Neural progenitor cell (in vitro differentiated cells): ENCODE results near the gene ASCL3.
"Not testable (repeated sequence)": the region's sequence is repeated elsewhere in the genome, so short reads cannot be mapped to it uniquely, and the experiment has no call there.

Source experiments
- EZH2 ChIP-seq: fragments of 200-600 bp; sonication (generic); IDR thresholded peaks from 2 replicates; pipeline ENCODE4 v1.6.1; 2017; ENCODE audit warnings: antibody characterized with exemption, mild to moderate bottlenecking, moderate library complexity
- TF ChIP-seq, protein P1 (sequence below): fragments of 200-600 bp; sonication (generic); IDR thresholded peaks from 2 replicates; pipeline ENCODE4 v1.5.1; 2017; ENCODE audit warnings: antibody characterized with exemption, mild to moderate bottlenecking

DNA sequence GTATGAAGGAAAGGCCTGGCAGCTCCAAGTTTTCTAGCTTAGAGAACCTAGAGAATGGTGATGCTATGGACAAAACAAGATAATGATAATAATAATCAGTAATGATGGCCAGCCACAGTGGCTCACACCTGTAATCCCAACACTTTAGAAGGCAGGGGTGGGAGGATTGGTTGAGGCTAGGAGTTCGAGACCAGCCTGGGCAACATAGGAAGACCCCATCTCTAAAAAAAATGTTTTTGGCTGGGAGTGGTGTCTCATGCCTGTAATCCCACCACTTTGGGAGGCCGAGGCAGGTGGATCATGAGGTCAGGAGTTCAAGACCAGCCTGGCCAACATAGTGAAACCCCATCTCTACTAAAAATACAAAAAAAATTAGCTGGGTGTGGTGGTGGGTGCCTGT lies 7.0 kb downstream of the ASCL3 start:
- TF ChIP-seq, protein P1, sequence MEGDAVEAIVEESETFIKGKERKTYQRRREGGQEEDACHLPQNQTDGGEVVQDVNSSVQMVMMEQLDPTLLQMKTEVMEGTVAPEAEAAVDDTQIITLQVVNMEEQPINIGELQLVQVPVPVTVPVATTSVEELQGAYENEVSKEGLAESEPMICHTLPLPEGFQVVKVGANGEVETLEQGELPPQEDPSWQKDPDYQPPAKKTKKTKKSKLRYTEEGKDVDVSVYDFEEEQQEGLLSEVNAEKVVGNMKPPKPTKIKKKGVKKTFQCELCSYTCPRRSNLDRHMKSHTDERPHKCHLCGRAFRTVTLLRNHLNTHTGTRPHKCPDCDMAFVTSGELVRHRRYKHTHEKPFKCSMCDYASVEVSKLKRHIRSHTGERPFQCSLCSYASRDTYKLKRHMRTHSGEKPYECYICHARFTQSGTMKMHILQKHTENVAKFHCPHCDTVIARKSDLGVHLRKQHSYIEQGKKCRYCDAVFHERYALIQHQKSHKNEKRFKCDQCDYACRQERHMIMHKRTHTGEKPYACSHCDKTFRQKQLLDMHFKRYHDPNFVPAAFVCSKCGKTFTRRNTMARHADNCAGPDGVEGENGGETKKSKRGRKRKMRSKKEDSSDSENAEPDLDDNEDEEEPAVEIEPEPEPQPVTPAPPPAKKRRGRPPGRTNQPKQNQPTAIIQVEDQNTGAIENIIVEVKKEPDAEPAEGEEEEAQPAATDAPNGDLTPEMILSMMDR = not testable (repeated sequence)
- TF ChIP-seq EZH2 = not testable (repeated sequence)
